H1 (cell line): ENCODE measurements around the gene FAM50A. TPM values are rescaled to one million over a fixed set of nuclear protein-coding genes. Genes with fewer than 3 reads are reported as not detected.

Experiments used
- GTF2F1 ChIP-seq: IDR thresholded peaks from 2 replicates; pipeline ENCODE4 v1.6.1; 2012; ENCODE audit warnings: low read depth, low read length, improper control_type of control experiment, borderline replicate concordance
- polyA plus RNA-seq, 7 experiments: library from polyadenylated mRNA; depleted of rRNA in 3 of 7; stranded (reverse) in 5 of 7; unstranded in 2 of 7; fragments of >200 nt in 5 of 7; fragments of 200-250 nt in 2 of 7; gene quantifications; 1 replicate in 5 of 7; 2 replicates in 1 of 7; 4 replicates in 1 of 7; pipeline versions ENCODE4 v1.2.1 to v1.2.3, GENCODE V29; 2011 to 2013; ENCODE audit warnings: missing spikeins in 2 of 7, mixed read lengths in 2 of 7
- total RNA-seq: library from RNA; stranded (reverse); fragmentation: NEBNext Ultra II Directional; extraction: Animal tissue kit (Norgen Biotek cat#: 25700); gene quantifications from 2 replicates; pipeline ENCODE4 v1.2.1, GENCODE V29; 2021

The FAM50A gene
- total and polyA plus RNA-seq, 2 of the 8 experiments (the other 6 are each of a cell fraction or from before 2014, with no cell fraction given): 30.7 to 48.7 TPM

- TF ChIP-seq GTF2F1: no peak
These were observed 41.3 kb upstream of the FAM50A start (continued) for GRCh38 chrX:154402622-154403127.
